ENCODE measurements around the gene SPARCL1. TPM values are rescaled to one million over a fixed set of nuclear protein-coding genes. Genes with fewer than 3 reads are reported as not detected.
A peak's percentile ranks its signal among the peaks of the same experiment; 100 is the strongest.

Gene SPARCL1
- total and polyA plus RNA-seq, 4 experiments from 2014 or later: not detected

DNA sequence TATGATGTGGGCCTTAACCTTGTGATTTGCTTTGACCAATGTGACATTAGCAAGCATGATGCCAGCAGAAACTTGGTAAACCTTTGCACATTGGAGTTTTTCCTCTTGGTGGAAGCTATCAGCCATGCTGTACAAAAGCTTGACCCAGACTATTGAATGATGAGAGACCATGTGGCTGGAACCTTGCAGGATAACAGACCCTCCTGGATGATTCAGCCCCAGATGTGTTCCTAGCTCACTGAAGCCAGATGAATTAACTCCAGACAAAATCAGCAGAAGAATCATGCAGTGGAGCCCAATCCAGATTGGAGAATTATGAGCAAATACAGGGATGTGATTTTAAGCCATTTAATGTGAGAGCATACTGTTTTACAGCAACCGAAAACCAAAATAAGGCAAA is 16.8 kb downstream of the SPARCL1 start:
- H3K4me3 Mint-ChIP-seq: no peak overlapping the region
- intact Hi-C loops (cut with micrococcal nuclease): no loop called here
- no peaks in the 10 kb centered on the region for H3K36me3 ChIP-seq (ENCODE audit: insufficient read depth, low read length)
- peaks cover 4% of the 10 kb centered on the region in 2 donors for H3K27me3 Mint-ChIP-seq
- no peaks in the 10 kb centered on the region for H3K9me3 ChIP-seq (ENCODE audit: control insufficient read depth in 1 of 2, low read length in 2 of 2)
- no peaks in the 10 kb centered on the region for H3K4me1 Mint-ChIP-seq
- H3K36me3 Mint-ChIP-seq: no peaks in the 10 kb centered on the region
- H3K27ac Mint-ChIP-seq: no peak overlapping the region
- POLR2A ChIA-PET (ENCODE audit: partially characterized antibody): no interaction called here
- CTCF ChIA-PET (ENCODE audit: partially characterized antibody): no interaction called here
- no peak overlapping the region for H3K4me3 ChIP-seq (ENCODE audit: low read length in 2 of 2)
- H3K4me1 ChIP-seq (ENCODE audit: insufficient read depth, low read length): no peaks in the 10 kb centered on the region
- no peaks in the 10 kb centered on the region for H3K9me3 Mint-ChIP-seq
- H3K27ac ChIP-seq (ENCODE audit: low read depth, low read length): no peak overlapping the region
- no peak for DNase-seq
- no peaks in the 10 kb centered on the region for H3K27me3 ChIP-seq (ENCODE audit: insufficient read depth, low read length)

DNA sequence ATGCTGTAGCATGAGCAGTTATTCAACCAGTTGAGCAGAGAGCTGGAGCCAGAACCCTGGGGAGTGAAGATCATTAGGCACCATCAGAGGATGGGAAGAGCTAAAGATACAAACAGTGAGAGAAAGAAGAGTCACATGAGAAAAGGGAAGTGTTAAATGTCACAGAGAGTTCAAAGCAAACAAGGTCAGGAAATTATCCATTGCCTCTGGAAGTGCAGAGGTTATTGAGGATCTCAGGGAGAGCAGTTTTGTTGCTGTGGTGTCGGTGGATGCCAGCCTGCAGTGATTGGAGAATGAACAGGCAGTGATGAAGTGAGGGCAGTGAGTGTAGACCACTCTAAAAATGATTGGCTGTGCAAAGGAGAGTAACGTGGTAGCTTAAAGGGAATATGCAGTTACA is 17.7 kb downstream of the SPARCL1 start:
- no peak overlapping the region for H3K27ac ChIP-seq (ENCODE audit: low read depth, low read length)
- no peaks in the 10 kb centered on the region for H3K36me3 ChIP-seq (ENCODE audit: insufficient read depth, low read length)
- Mint-ChIP-seq H3K27me3 (peaks cover 3 to 4% of the 10 kb centered on the region in 2 donors), H3K36me3 (no peaks in the 10 kb centered on the region), H3K27ac (no peak overlapping the region), H3K9me3 (no peaks in the 10 kb centered on the region), H3K4me1 (no peaks in the 10 kb centered on the region), H3K4me3 (no peak overlapping the region)
- POLR2A ChIA-PET (ENCODE audit: partially characterized antibody): no interaction called here
- H3K27me3 ChIP-seq (ENCODE audit: insufficient read depth, low read length): no peaks in the 10 kb centered on the region
- H3K9me3 ChIP-seq (ENCODE audit: control insufficient read depth in 1 of 2, low read length in 2 of 2): no peaks in the 10 kb centered on the region
- intact Hi-C loops (cut with micrococcal nuclease): no loop called here
- H3K4me1 ChIP-seq (ENCODE audit: insufficient read depth, low read length): no peaks in the 10 kb centered on the region
- CTCF ChIA-PET (ENCODE audit: partially characterized antibody): no interaction called here
- DNase-seq: no peak
- no peak overlapping the region for H3K4me3 ChIP-seq (ENCODE audit: low read length in 2 of 2)

GRCh38 chr4:87510747-87511146 is 18.4 kb downstream of the SPARCL1 start:
- no peak for DNase-seq
- Histone ChIP-seq H3K4me3 (ENCODE audit: low read length in 2 of 2) (no peak overlapping the region), H3K27me3 (ENCODE audit: insufficient read depth, low read length) (no peaks in the 10 kb centered on the region), H3K36me3 (ENCODE audit: insufficient read depth, low read length) (no peaks in the 10 kb centered on the region), H3K27ac (ENCODE audit: low read depth, low read length) (no peak overlapping the region), H3K4me1 (ENCODE audit: insufficient read depth, low read length) (no peaks in the 10 kb centered on the region), H3K9me3 (ENCODE audit: control insufficient read depth in 1 of 2, low read length in 2 of 2) (no peaks in the 10 kb centered on the region)
- Mint-ChIP-seq H3K27me3 (peaks cover 3 to 4% of the 10 kb centered on the region in 2 donors), H3K4me3 (no peak overlapping the region), H3K9me3 (no peaks in the 10 kb centered on the region), H3K4me1 (no peaks in the 10 kb centered on the region), H3K36me3 (no peaks in the 10 kb centered on the region), H3K27ac (no peak overlapping the region)
- ChIA-PET POLR2A (ENCODE audit: partially characterized antibody) (no interaction called here), CTCF (ENCODE audit: partially characterized antibody) (no interaction called here)
- intact Hi-C loops (cut with micrococcal nuclease): no loop called here

DNA sequence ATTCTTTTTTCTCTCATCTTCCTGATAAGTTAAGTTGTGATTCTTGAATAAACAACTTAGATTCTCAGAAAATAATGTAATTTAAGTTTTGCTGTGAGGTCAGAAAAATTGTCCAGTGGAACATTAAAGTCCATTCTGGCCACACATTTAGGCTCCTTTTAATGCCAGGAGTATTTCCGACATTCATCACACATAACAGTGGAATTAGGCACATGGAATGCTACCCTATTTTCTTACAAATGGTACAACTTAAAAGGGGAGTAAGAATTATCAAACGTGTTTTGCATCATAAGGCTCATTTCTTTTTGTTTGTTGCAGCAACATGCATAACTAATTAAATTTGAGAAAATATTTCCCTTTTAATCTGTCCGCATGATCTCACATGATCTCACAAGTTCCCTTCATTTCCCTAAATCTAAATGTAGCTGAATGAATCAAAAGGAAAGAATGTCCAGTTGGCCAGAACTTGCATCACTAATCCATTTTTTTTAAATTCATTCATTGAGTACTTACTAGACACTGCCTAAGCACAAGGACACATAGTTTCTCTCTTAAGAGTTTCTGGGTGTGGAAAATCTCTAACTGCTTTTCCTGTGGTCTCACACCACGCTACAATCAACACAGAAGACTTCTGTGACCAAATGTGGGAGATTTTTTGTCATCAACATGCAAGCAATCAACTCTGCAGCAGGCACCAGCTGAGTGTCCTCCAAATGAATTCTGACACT is 22.0 kb downstream of the SPARCL1 start:
- Histone ChIP-seq H3K4me1 (ENCODE audit: insufficient read depth, low read length) (no peaks in the 10 kb centered on the region), H3K36me3 (ENCODE audit: insufficient read depth, low read length) (no peaks in the 10 kb centered on the region), H3K4me3 (ENCODE audit: low read length in 2 of 2) (no peak overlapping the region), H3K27me3 (ENCODE audit: insufficient read depth, low read length) (no peaks in the 10 kb centered on the region), H3K9me3 (ENCODE audit: control insufficient read depth in 1 of 2, low read length in 2 of 2) (no peaks in the 10 kb centered on the region), H3K27ac (ENCODE audit: low read depth, low read length) (no peak overlapping the region)
- H3K9me3 Mint-ChIP-seq: no peaks in the 10 kb centered on the region
- ChIA-PET CTCF (ENCODE audit: partially characterized antibody) (no interaction called here), POLR2A (ENCODE audit: partially characterized antibody) (no interaction called here)
- intact Hi-C loops (cut with micrococcal nuclease): no loop called here
- no peak for DNase-seq
- no peak overlapping the region for H3K27ac Mint-ChIP-seq
- no peaks in the 10 kb centered on the region for H3K36me3 Mint-ChIP-seq
- no peak overlapping the region for H3K4me3 Mint-ChIP-seq
- no peaks in the 10 kb centered on the region for H3K4me1 Mint-ChIP-seq
- H3K27me3 Mint-ChIP-seq: peaks cover 3 to 4% of the 10 kb centered on the region in 2 donors

DNA sequence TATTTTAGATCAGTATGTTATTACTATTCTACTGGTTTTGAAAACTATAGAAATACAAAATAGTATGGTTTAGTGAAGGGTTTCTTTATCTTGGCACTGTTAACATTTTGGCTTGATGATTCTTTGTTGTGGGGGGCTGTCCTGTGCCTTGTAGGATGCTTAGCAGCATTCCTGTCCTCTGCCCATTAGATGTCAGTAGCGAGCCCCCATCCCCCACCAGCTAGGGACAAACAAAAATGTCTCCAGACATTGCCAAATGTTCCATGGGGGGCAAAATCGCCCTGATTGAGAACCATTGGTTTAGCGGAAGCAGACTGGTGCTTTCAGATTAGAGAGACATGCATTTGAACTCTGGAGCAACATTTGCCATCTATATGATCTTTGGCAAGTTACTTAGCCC is 23.3 kb downstream of the SPARCL1 start:
- intact Hi-C loops (cut with micrococcal nuclease): no loop called here
- Histone ChIP-seq H3K9me3 (ENCODE audit: control insufficient read depth in 1 of 2, low read length in 2 of 2) (no peaks in the 10 kb centered on the region), H3K4me1 (ENCODE audit: insufficient read depth, low read length) (no peaks in the 10 kb centered on the region), H3K27ac (ENCODE audit: low read depth, low read length) (no peak overlapping the region), H3K4me3 (ENCODE audit: low read length in 2 of 2) (no peak overlapping the region), H3K27me3 (ENCODE audit: insufficient read depth, low read length) (no peaks in the 10 kb centered on the region), H3K36me3 (ENCODE audit: insufficient read depth, low read length) (no peaks in the 10 kb centered on the region)
- Mint-ChIP-seq H3K4me3 (no peak overlapping the region), H3K4me1 (no peaks in the 10 kb centered on the region), H3K36me3 (no peaks in the 10 kb centered on the region), H3K27me3 (no peaks in the 10 kb centered on the region), H3K27ac (no peak overlapping the region), H3K9me3 (no peaks in the 10 kb centered on the region)
- POLR2A ChIA-PET (ENCODE audit: partially characterized antibody): no interaction called here
- DNase-seq: no peak
- CTCF ChIA-PET (ENCODE audit: partially characterized antibody): no interaction called here

DNA sequence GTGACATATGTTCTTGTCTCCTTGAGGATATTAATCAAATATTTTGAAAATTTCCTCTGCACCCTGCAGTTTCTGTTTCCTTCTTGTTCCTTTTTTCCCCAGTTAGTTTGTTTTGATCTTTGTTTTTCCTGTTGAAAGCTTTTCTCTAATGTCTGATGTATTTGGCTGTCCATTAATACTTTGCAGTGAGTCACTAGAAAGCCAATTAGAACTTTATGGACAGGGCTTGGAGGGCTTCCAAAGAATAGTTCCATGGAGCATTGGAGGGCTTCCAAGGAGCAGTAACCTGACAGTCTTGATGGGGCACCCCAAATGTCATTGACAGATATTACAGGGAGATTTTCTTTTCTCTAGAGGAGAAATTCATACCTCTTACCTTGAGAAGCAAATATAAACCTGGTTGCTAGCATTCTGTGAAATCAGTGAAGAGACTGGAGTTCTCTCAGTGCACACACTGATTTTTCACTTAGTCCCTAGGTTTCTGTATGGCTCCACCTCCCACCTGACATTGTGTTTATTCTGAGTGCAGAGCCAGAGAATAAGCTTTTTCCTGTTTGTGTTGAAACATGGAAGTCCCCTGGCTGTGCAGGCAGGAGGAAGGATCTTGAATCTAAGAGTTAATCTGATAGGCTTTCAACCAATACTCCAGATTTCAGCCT is 26.5 kb downstream of the SPARCL1 start:
- ChIA-PET CTCF (ENCODE audit: partially characterized antibody) (no interaction called here), POLR2A (ENCODE audit: partially characterized antibody) (no interaction called here)
- Histone ChIP-seq H3K4me1 (ENCODE audit: insufficient read depth, low read length) (peaks cover 3% of the 10 kb centered on the region), H3K27ac (ENCODE audit: low read depth, low read length) (no peak overlapping the region), H3K9me3 (ENCODE audit: control insufficient read depth in 1 of 2, low read length in 2 of 2) (no peaks in the 10 kb centered on the region), H3K4me3 (ENCODE audit: low read length in 2 of 2) (no peak overlapping the region), H3K36me3 (ENCODE audit: insufficient read depth, low read length) (no peaks in the 10 kb centered on the region), H3K27me3 (ENCODE audit: insufficient read depth, low read length) (no peaks in the 10 kb centered on the region)
- H3K4me1 Mint-ChIP-seq: peaks cover 10 to 22% (median 14%) of the 10 kb centered on the region in 4 donors
- no peaks in the 10 kb centered on the region for H3K9me3 Mint-ChIP-seq
- DNase-seq: no peak
- H3K4me3 Mint-ChIP-seq: no peak overlapping the region
- H3K36me3 Mint-ChIP-seq: no peaks in the 10 kb centered on the region
- peak overlapping the region in 1 of 7 donors; percentile 1 for H3K27ac Mint-ChIP-seq
- intact Hi-C loops (cut with micrococcal nuclease): no loop called here
- H3K27me3 Mint-ChIP-seq: no peaks in the 10 kb centered on the region

DNA sequence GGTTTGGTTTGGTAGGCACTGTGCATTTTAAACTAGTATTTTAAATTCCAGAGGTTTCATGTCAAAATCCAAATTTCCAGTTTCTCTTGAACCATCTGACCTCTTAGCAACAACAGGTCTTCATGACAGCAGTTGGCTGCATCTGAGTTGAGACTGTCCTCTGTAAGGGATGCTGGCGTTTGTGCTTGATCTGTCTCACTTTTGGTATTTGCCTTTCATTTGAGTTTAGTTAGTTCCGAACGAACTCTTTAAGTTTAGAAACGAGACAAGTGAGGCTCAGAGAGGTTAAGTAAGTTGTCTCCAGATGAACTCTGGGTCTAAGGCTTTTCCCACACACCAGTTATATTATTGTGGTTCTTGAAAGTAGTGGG is 29.1 kb downstream of the SPARCL1 start:
- intact Hi-C loops (cut with micrococcal nuclease): no loop called here
- H3K27ac ChIP-seq (ENCODE audit: low read depth, low read length): no peak overlapping the region
- no peak for DNase-seq
- H3K36me3 ChIP-seq (ENCODE audit: insufficient read depth, low read length): no peaks in the 10 kb centered on the region
- H3K4me3 Mint-ChIP-seq: peak overlapping the region in 1 of 8 donors; percentile 11
- POLR2A ChIA-PET (ENCODE audit: partially characterized antibody): no interaction called here
- no peak overlapping the region for H3K27ac Mint-ChIP-seq
- H3K36me3 Mint-ChIP-seq: no peaks in the 10 kb centered on the region
- CTCF ChIA-PET (ENCODE audit: partially characterized antibody): no interaction called here
- no peaks in the 10 kb centered on the region for H3K9me3 Mint-ChIP-seq
- H3K4me3 ChIP-seq (ENCODE audit: low read length in 2 of 2): no peak overlapping the region
- no peaks in the 10 kb centered on the region for H3K27me3 Mint-ChIP-seq
- H3K27me3 ChIP-seq (ENCODE audit: insufficient read depth, low read length): no peaks in the 10 kb centered on the region
- peaks cover 3% of the 10 kb centered on the region for H3K4me1 ChIP-seq (ENCODE audit: insufficient read depth, low read length)
- peaks cover 10 to 22% (median 14%) of the 10 kb centered on the region in 4 donors for H3K4me1 Mint-ChIP-seq
- no peaks in the 10 kb centered on the region for H3K9me3 ChIP-seq (ENCODE audit: control insufficient read depth in 1 of 2, low read length in 2 of 2)

All from CD4-positive, alpha-beta memory T cell (primary cell).